CD4-positive, alpha-beta T cell treated with Interferon gamma for 1 hour (primary cell): ENCODE measurements around the gene CLEC2L.

Experiments
- DNase-seq: peaks from one replicate; pipeline ENCODE4 v3.0.0-alpha.2; 2020

Gene CLEC2L

GRCh38 chr7:139559364-139560105 lies 36.0 kb downstream of the CLEC2L start:
- no peak for DNase-seq

- no peak for DNase-seq
These were observed 36.7 kb downstream of the CLEC2L start for GRCh38 chr7:139560199-139560598.

- no peak for DNase-seq
These were observed 37.2 kb downstream of the CLEC2L start for GRCh38 chr7:139560678-139561077.

- no peak for DNase-seq
These were observed 39.0 kb downstream of the CLEC2L start for GRCh38 chr7:139562491-139562890.

GRCh38 chr7:139562961-139563565 lies 39.6 kb downstream of the CLEC2L start:
- no peak for DNase-seq

GRCh38 chr7:139563856-139564255 lies 40.4 kb downstream of the CLEC2L start:
- no peak for DNase-seq

GRCh38 chr7:139566075-139566474 lies 42.6 kb downstream of the CLEC2L start:
- no peak for DNase-seq

GRCh38 chr7:139566736-139567646 lies 43.5 kb downstream of the CLEC2L start:
- no peak for DNase-seq

- no peak for DNase-seq
These were observed 44.3 kb downstream of the CLEC2L start for GRCh38 chr7:139567647-139568345.

GRCh38 chr7:139568346-139568675 lies 44.8 kb downstream of the CLEC2L start:
- DNase-seq: no peak

GRCh38 chr7:139568813-139569490 lies 45.5 kb downstream of the CLEC2L start:
- no peak for DNase-seq

GRCh38 chr7:139570119-139570518 lies 46.6 kb downstream of the CLEC2L start:
- DNase-seq: no peak

- no peak for DNase-seq
These were observed 47.1 kb downstream of the CLEC2L start for GRCh38 chr7:139570626-139571025.

- DNase-seq: no peak
These were observed 47.7 kb downstream of the CLEC2L start for GRCh38 chr7:139571190-139571589.

GRCh38 chr7:139571651-139572050 lies 48.2 kb downstream of the CLEC2L start:
- DNase-seq: no peak

GRCh38 chr7:139572071-139572470 lies 48.6 kb downstream of the CLEC2L start:
- DNase-seq: no peak

- DNase-seq: no peak
These were observed 49.4 kb downstream of the CLEC2L start for GRCh38 chr7:139572704-139573385.

GRCh38 chr7:139573871-139574270 lies 50.4 kb downstream of the CLEC2L start:
- no peak for DNase-seq

GRCh38 chr7:139574618-139575337 lies 51.3 kb downstream of the CLEC2L start:
- DNase-seq: no peak

GRCh38 chr7:139575338-139575680 lies 51.8 kb downstream of the CLEC2L start:
- no peak for DNase-seq
